Bone marrow (tissue), 2 donors: Measurements from ENCODE around the gene MYBPC2.

Experiments
- DNase-seq, 2 donors: peaks; one replicate each; lab custom pipeline; 2025; lab: John Stamatoyannopoulos, UW

Gene MYBPC2

DNA sequence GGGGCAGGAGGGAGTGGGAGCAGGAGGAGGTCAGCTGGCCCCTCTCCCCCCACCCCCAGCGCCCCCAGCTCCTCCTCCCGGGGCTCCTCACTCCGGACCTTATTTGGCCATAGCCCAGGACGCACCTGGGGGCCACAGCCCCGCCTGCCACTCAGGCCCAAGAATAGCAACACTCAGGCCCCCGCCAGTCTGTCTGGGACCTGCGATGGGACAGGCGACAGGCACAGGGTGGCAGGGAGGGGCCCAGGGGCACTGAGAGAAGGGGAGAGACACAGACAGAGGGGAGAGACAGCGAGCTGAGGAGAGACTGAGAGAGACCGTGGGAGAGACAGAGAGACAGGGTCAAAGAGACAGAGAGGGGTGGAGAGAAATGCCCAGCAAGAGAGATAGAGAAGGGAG lies 68.1 kb downstream of the MYBPC2 start:
- no peak for DNase-seq

DNA sequence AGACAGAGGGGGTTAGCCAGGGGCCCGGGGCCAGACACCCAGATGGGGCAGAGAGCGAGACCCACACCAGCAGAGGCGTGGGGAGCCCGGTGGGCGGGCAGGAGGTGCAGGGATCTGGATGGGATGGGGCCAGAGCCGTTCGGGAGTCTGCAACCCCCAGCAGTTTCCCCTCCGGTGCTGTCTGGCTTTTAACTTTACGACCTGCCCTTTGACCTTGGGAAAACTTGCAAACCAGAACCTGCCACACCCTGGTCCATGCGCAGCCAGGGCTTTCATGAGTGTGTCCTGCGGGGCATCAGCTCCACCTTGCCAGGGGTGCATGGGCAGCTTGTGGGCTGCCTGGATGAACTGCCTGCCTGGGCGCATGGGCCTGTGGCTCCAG lies 68.5 kb downstream of the MYBPC2 start:
- DNase-seq: no peak

DNA sequence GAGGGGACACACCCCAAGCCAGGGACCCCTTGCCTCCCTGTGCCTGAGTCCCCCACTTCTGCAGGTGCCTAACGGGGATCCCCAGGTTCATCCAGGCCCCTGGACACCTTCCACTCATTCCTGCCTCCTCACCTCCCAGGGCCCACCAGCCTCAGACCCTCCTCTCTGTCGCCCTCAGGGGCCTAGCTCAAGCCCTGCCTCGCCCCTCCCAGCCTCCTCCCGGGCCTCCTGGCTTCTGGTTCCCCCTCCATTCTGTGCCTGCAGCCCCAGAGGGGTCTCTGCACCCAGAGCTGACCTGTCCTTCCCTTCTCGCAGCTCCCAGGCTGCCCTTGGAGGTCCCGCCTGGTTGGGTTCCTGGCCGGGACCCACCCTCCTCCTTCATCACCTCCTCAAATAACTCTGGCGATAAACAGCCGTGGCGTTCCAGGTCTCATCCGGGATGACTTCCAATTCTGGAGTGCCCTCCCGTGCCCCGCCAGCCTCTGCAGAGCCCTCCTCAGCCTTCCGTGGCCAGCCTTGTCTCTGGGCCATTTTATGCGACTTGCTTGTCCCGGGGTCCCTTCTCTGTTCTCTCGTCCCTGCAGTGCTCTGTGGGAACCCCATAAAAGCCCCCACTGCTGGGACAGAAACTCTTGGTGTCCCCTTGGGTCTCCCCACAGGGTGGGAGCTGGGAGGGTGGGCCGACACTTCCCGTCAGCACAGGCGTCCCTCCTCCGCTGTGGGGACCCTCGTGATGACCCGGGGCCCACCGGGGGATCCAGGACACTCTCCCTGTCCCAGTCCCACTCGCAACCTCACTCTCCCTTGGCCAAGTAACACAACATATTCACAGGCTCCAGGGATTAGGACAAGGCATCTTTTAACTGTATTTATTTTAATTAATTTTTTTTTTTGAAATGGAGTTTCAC lies 69.1 kb downstream of the MYBPC2 start:
- no peak for DNase-seq

DNA sequence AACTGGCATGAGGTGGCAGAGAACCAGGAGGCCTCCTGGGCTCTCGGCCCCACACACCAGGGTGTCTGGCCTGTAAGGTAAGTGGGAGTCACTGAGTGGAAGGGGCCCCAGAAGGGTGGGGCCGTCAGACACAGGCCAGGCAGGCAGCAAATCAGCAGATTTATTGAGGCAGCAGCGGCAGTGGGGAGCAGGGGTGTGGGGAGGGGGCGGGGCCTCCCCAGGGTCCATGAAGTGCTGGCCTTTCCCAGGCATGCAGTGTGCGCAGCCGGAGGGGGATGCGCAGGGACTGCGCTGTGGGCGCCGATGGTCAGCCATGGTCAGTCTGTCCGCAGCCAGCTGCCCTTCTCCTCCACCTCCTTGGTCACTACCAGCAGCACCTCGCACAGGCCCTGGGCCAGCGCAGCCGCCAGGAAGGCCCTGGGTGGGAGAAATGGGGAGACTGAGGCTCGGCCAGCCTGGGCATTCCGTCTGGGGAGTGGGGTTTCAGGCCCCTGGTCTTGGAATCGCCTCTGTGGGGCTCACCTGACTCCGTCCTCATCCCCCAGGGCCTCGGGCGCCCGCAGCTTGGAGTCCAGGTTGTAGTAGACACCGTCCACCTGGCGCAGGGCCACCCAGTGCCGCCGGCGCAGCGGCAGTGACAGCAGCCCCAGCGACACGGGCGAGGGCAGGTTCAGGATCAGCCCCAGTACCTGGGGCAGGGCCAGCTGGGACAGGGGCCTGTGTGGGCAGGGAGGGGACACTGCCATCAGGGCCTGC lies 73.3 kb downstream of the MYBPC2 start:
- no peak for DNase-seq

DNA sequence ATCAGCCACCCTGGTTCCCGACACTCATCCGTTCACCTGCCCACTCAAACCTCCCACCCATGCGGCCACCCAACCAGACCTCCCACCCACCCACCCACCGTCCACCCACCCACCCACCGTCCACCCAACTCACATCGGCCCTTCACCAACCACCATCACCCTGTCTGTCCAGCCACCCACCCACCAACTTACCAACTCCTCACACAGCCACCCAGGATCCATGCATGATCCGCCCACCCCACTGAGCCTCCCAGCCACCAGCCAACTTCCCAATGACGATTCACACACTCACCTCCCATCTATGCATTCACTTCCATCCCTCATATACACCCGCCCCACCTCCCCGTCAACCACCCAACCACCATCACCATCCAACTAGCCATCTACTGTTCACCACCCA lies 74.0 kb downstream of the MYBPC2 start:
- DNase-seq: no peak

DNA sequence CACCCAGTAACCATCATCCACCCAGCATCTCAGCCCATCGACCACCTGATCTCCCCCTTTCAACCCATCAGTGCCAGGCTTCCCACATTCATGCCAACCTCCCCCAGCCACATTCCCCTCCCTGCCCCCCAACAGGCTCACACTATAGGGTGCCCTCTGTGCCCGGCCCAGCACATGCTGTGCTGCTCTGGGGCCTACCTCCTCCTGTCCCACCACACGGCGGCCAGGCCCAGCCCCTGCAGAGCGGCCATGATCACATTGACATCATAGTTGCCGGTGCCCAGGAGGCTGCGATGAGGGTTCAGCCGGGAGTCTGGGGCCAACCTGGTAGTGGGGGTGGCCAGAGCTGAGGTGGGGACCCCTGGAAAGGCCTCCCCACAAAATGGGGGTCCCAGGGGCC lies 74.7 kb downstream of the MYBPC2 start:
- no peak for DNase-seq

DNA sequence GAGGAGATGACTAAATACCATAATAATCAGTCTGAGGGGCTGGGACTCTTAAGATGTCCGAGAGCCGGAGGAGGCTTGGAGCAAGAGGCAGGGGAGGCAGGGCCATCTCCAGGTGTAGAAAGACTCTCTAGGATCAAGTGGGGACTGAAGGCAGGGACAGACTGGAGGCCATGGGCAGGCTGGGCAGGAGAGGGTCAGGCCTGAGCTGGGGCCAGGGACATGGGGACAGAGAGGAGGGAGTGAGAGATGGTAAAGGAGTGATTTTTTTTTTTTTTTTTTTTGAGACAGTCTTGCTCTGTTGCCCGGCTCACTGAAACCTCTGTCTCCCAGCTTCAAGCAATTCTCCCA lies 76.1 kb downstream of the MYBPC2 start:
- DNase-seq: no peak

DNA sequence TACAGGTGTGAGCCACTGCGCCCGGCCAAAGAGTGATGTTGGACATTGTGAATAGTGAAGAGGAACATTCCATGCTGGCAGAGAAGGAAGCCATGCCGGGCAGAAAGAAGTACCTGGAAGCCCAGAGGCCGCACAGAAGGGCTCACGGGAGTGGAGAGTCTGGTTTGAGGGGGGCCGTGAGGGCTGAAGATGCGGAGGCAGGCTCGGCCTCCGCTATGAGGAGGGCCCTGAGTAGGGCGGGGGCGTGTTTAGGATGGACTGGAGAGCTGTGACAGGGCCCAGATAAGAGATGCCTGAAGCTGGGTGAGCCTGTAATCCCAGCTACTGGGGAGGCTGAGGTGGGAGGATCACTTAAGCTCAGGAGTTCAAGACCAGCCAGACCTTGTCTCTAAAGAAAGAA lies 76.7 kb downstream of the MYBPC2 start:
- DNase-seq: no peak

- no peak for DNase-seq
Observed at GRCh38 chr19:50510121-50510670, 77.5 kb downstream of the MYBPC2 start.

- peak in 1 of 2 donors; percentile 50 for DNase-seq
Observed at GRCh38 chr19:50510700-50511068, 78.0 kb downstream of the MYBPC2 start.

DNA sequence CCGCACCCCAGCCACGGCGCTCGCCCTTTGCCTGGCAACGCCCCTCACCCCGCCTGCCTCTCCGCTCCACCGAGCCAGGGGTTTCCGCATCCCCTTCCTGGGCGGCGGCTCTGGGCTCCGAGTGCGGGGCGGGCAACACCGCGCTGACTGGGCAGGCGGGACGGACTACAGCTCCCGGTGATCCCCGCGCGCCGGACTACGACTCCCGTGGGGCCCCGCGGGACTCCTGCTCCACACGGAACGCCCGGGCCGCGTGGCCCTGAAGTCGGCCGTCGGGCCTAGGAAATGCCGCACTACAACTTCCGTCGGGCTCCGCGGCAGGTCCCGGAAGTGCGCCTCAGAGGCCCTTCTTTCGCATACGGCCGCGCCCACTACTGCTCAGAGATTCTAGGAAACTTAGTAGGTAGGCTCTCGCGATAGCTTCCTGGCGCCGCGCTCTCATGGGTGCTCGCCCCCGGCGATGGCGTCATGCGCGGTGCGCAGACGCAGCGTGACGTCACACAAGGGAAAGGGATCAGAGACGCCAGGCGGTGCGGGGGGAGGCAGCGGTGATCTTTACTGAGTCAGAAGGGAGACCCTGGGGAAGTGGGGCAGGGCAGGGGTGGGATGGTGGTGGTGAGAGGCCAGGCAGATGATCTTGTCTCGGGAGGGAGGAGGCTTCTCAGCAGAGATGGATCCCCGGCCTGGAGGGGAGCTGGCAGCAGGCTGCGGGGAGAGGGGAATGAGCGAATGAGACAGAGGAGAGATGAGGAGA lies 78.6 kb downstream of the MYBPC2 start, which contains the start of gene JOSD2:
Gene JOSD2, minus strand, starts transcription at position 123 of the 754 bp plus-strand sequence. CDS start 760 bp downstream, outside the sequence.
- peak; percentile 87 to 98 for DNase-seq

DNA sequence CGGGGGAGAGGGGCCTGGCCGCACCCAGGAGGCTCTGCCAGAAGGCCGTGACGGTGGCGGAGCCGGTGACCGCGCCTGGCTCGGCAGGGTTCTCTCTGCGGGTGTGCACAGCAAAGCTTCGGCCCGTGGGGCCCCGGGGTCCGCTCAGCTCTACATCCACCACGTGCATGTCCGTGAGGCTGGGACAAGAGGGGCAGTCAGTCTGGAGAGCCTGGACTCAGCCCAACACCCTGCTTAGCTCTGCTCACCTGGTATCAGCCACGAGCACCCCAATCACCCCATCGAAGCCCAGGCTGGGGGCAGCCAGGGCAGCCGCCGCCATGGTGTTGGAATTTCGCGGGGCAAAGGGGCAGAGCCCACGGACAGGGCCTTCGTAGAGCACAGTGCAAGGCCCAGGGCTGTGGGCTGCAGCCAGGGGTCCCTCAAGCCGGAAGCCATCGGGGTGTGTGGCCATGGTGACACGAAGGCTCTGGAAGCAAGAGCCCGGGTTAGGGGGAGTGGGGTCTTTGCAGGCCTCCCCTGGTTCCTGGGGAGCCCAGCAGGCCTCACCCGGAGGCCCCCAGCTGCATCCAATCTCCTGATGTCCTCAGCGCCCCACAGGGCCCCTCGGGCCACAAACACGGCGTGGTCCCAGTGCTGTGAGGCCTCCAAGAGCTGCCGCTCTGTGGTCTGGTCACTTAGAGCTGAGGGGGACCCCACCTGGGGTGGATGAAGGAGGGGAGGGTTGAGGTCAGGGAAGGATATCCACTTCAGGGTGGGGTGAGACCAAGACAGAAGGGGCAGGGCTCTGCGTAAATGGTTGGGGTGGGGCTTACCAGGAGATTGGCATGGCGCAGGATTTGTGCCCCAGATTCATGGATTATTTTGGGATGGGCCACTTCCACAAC lies 79.7 kb downstream of the MYBPC2 start:
- no peak for DNase-seq

GRCh38 chr19:50512999-50513745 lies 80.5 kb downstream of the MYBPC2 start:
- DNase-seq: no peak

- DNase-seq: no peak
Observed at GRCh38 chr19:50513746-50514345, 81.2 kb downstream of the MYBPC2 start, which contains the start of gene ASPDH. ASPDH (minus strand) TSS chr19:50513913; CDS start chr19:50513823, 90 bp downstream.

DNA sequence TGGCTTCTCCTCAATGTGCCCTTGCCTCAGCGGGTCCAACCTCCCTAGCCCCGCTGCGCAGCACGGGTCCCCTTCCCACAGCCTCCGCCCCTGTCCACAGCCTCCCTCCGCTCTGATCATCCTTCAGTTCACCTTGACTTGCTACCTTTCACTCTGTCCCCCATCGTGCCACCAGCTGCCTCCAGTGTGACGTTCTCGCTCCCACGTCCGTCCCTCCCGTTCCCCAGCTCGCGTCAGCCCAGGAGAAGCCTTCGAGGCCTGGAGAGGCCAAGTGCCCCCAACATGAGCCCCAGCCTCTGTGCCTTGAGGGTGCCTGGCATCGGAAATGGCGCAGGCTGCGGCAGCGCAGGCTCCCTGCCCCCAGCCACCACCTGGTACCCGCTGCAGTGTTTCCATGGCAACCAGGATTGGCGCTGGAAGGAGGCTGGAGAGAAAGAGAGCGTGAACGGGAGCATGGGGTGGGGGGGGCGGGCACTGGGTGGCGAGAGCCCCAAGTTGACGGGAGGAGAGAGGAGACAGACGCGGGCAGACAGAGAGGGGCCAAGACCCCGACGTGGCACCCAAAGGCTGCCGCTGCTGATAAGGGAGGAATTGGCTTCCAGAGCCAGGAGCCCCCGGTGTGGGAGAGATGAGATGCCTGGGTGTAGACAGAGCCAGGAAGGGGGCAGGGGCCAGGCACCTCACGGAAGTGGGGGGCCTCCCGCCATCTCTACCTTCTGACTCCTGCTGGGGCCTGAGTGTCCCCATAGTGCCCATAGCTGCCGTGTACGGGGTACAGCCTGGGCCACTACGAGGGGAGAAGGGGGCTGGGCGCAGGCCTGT lies 81.9 kb downstream of the MYBPC2 start:
- DNase-seq: no peak

- no peak for DNase-seq
Observed at GRCh38 chr19:50515168-50515561, 82.5 kb downstream of the MYBPC2 start.
